IMR-90 (cell line): ENCODE data around the gene SLC4A8. TPM values are rescaled to one million over a fixed set of nuclear protein-coding genes. Genes with fewer than 3 reads are reported as not detected.
A peak's percentile ranks its signal among the peaks of the same experiment; 100 is the strongest.

Experiments used
- ATAC-seq: fragments of 200-7000 bp; cut with Tn5 transposase; 2 replicates; pipeline ENCODE4 v1.9.1; 2020; ENCODE audit warnings: low read depth, mild to moderate bottlenecking, moderate library complexity
- BruUV-seq: library from RNA; stranded (reverse); fragments of 400-500 nt; replicated peaks from 2 replicates; lab custom pipeline; 2021; lab: Mats Ljungman, UMichigan
- CTCF ChIA-PET: fragments of 300-600 bp; formaldehyde crosslinking; extraction: SDS; loops from one replicate; lab custom pipeline; 2021; ENCODE audit warnings: antibody characterized with exemption; lab: Yijun Ruan, JAX
- POLR2A ChIA-PET: fragments of 300-600 bp; sonication (Branson Sonifier 250); formaldehyde crosslinking; loops from one replicate; lab custom pipeline; 2022; ENCODE audit warnings: antibody characterized with exemption; ENCODE audit not compliant: unreplicated experiment; lab: Charles Lee
- DNase-seq: peaks from one replicate; pipeline ENCODE4 v3.0.0; 2013
- H2AFZ ChIP-seq: replicated peaks from 2 replicates; pipeline ENCODE3; 2013; ENCODE audit warnings: low read length, mild to moderate bottlenecking; ENCODE audit not compliant: poor library complexity
- H2AK5ac ChIP-seq: 2 replicates; pipeline ENCODE4 v1.6.1; 2013; ENCODE audit warnings: low read depth, low read length, inconsistent platforms
- H2AK9ac ChIP-seq: replicated peaks from 2 replicates; pipeline ENCODE3; 2013; ENCODE audit warnings: mild to moderate bottlenecking, low read depth, low read length, moderate library complexity; ENCODE audit not compliant: poor library complexity
- H2BK120ac ChIP-seq: 2 replicates; pipeline ENCODE4 v1.6.1; 2013; ENCODE audit warnings: low read depth, low read length, inconsistent platforms
- H2BK15ac ChIP-seq: 3 replicates; pipeline ENCODE4 v1.6.1; 2013; ENCODE audit warnings: low read depth, low read length, inconsistent platforms
- H2BK20ac ChIP-seq: 2 replicates; pipeline ENCODE4 v1.6.1; 2013; ENCODE audit warnings: low read depth, mild to moderate bottlenecking, inconsistent platforms, low read length, moderate library complexity
- H2BK5ac ChIP-seq: 2 replicates; pipeline ENCODE4 v1.6.1; 2013; ENCODE audit warnings: mild to moderate bottlenecking, low read depth, low read length, inconsistent platforms; ENCODE audit not compliant: poor library complexity, severe bottlenecking
- H3K14ac ChIP-seq: replicated peaks from 2 replicates; pipeline ENCODE4 v1.6.1; 2013; ENCODE audit warnings: low read depth, low read length, inconsistent platforms
- H3K18ac ChIP-seq: 2 replicates; pipeline ENCODE4 v1.6.1; 2013; ENCODE audit warnings: low read depth, low read length, control low read depth
- H3K23ac ChIP-seq: 2 replicates; pipeline ENCODE4 v1.6.1; 2013; ENCODE audit warnings: low read depth, low read length, inconsistent platforms
- H3K27ac ChIP-seq: 2 replicates; pipeline ENCODE4 v1.5.1; 2013; ENCODE audit warnings: mild to moderate bottlenecking, control low read depth, low read length; ENCODE audit not compliant: insufficient read depth
- H3K27me3 ChIP-seq: 2 replicates; pipeline ENCODE4 v1.6.1; 2013; ENCODE audit warnings: low read length; ENCODE audit not compliant: control insufficient read depth, insufficient read depth
- H3K36me3 ChIP-seq: 2 replicates; pipeline ENCODE4 v1.6.1; 2013; ENCODE audit warnings: low read length, mixed read lengths; ENCODE audit not compliant: control insufficient read depth, insufficient read depth
- H3K4ac ChIP-seq: 2 replicates; pipeline ENCODE4 v1.6.1; 2013; ENCODE audit warnings: low read depth, low read length, inconsistent platforms
- H3K4me1 ChIP-seq: 2 replicates; pipeline ENCODE4 v1.6.1; 2013; ENCODE audit warnings: low read length, mixed read lengths; ENCODE audit not compliant: control insufficient read depth, insufficient read depth
- H3K4me2 ChIP-seq: 2 replicates; pipeline ENCODE4 v1.6.1; 2013; ENCODE audit warnings: low read depth, mild to moderate bottlenecking, control low read depth, low read length, moderate library complexity
- H3K4me3 ChIP-seq: 2 replicates; pipeline ENCODE4 v1.5.1; 2013; ENCODE audit warnings: low read depth, mild to moderate bottlenecking, control low read depth, low read length, moderate library complexity; ENCODE audit not compliant: insufficient read depth
- H3K56ac ChIP-seq: 2 replicates; pipeline ENCODE4 v1.6.1; 2013; ENCODE audit warnings: low read length, inconsistent platforms; ENCODE audit not compliant: insufficient read depth; ENCODE audit errors: extremely low read depth
- H3K79me1 ChIP-seq, 2 experiments: 2 replicates each; pipeline ENCODE4 v1.6.1; 2013; ENCODE audit warnings: low read length in 2 of 2, inconsistent platforms in 1 of 2, low read depth in 1 of 2
- H3K9ac ChIP-seq: 2 replicates; pipeline ENCODE4 v1.6.1; 2013; ENCODE audit warnings: low read depth, low read length, control low read depth
- H3K9me1 ChIP-seq: 2 replicates; pipeline ENCODE4 v1.6.1; 2013; ENCODE audit warnings: low read length, inconsistent platforms; ENCODE audit not compliant: insufficient read depth
- H3K9me3 ChIP-seq: 2 replicates; pipeline ENCODE4 v1.6.1; 2013; ENCODE audit warnings: low read length; ENCODE audit not compliant: control insufficient read depth, insufficient read depth
- H4K20me1 ChIP-seq: 2 replicates; pipeline ENCODE4 v1.6.1; 2013; ENCODE audit warnings: low read length, inconsistent platforms; ENCODE audit not compliant: insufficient read depth
- H4K5ac ChIP-seq: 2 replicates; pipeline ENCODE4 v1.6.1; 2013; ENCODE audit warnings: mild to moderate bottlenecking, low read depth, low read length, control low read depth
- H4K8ac ChIP-seq, 2 experiments: 2 replicates each; pipeline ENCODE4 v1.6.1; 2013; ENCODE audit warnings: low read depth in 2 of 2, low read length in 2 of 2, control low read depth in 1 of 2, inconsistent platforms in 1 of 2
- H4K91ac ChIP-seq: 2 replicates; pipeline ENCODE4 v1.6.1; 2013; ENCODE audit warnings: low read depth, low read length, inconsistent platforms; ENCODE audit not compliant: insufficient read depth
- RAD21 ChIP-seq: IDR thresholded peaks from 2 replicates; pipeline ENCODE4 v1.6.1; 2012; ENCODE audit warnings: low read length, improper control_type of control experiment
- RFX5 ChIP-seq: IDR thresholded peaks from 2 replicates; pipeline ENCODE4 v1.8.0; 2012; ENCODE audit warnings: low read depth, mild to moderate bottlenecking, low read length, moderate library complexity
- WGBS, 2 experiments: methylation state at CpG; one replicate each; pipeline versions ENCODE4 v1.1.5 to v1.1.7; 2013; ENCODE audit warnings: missing lambda C conversion rate in 2 of 2; ENCODE audit not compliant: insufficient read length in 1 of 2; ENCODE audit errors: extremely low coverage in 2 of 2; 5-methylcytosine and 5-hydroxymethylcytosine counted together
- dilution Hi-C: fragments of 300-500 bp; cut with HindIII; formaldehyde crosslinking; loops from one replicate; pipeline ENCODE4 v1.14.3; 2018; ENCODE audit warnings: low sequenced_read_pairs; ENCODE audit not compliant: unreplicated experiment
- in situ Hi-C: fragments of 300-500 bp; cut with MboI; formaldehyde crosslinking; loops from 3 replicates; pipeline ENCODE4 v1.14.3; 2019; ENCODE audit warnings: low sequenced_read_pairs, inconsistent platforms, mixed read lengths
- intact Hi-C: fragments of 100-400 bp; cut with micrococcal nuclease; formaldehyde crosslinking; loops from 2 replicates; pipeline ENCODE4 v1.10.0; 2022
- polyA plus RNA-seq, 3 experiments: library from polyadenylated mRNA; depleted of rRNA; stranded (reverse); fragments of >200 nt; gene quantifications; 2 replicates each; pipeline ENCODE4 v1.2.3, GENCODE V29; 2012; ENCODE audit warnings: low replicate concordance in 1 of 3
- total RNA-seq: library from RNA; depleted of rRNA; stranded (reverse); fragments of >200 nt; gene quantifications from 2 replicates; pipeline ENCODE4 v1.2.3, GENCODE V29; 2012

The SLC4A8 gene
- total and polyA plus RNA-seq, 2 of the 4 experiments (the other 2 are of a cell fraction) = 3.1 to 5.2 TPM

DNA sequence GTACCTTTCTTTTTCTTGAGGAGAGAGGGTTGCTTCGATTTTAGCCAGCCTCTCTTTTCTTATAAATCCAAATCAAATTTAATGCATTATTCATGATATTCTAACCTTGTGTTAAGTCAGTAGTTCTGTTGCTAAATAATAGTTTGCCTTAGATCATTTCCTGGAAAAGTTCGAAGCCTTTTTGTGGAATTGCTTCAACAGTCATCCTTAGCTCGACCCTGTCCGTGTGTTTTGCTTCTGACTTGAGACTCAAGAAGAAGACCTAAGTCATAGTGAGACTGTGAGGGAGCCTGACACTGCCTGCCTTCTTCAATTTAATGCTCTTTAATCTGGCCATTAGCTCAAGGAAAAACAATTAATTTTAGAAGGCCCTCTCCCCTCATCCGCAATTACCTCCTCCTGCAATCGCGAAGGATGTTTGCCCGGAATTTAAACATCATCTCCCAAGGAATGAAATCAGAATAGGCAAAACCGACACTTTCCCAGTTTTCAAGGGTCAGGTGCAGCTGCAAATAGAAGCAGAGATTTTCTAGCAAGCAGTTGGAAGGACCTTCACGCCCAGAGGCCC is 453 bp upstream of the SLC4A8 start:
- no peak for TF ChIP-seq RAD21
- TF ChIP-seq RFX5 = no peak
- intact Hi-C loops = loop anchor here (2.0 to 10.0 kb wide), 3 partner anchors 167 to 391 kb away; partner anchors contain the start of gene SCN8A
- H2BK15ac ChIP-seq = no peak overlapping the region
- peak overlapping the region; percentile 56 for H3K4me2 ChIP-seq
- H2AK5ac ChIP-seq = no peak overlapping the region
- H2BK5ac ChIP-seq = no peak overlapping the region
- no peak overlapping the region for H3K56ac ChIP-seq
- no peak overlapping the region for H2AK9ac ChIP-seq
- H3K4ac ChIP-seq = no peak overlapping the region
- H3K27ac ChIP-seq = no peak overlapping the region
- CTCF ChIA-PET = interaction anchor here (0.9 to 1.0 kb wide), 3 partner anchors 12 to 320 kb away, joined by 3 to 7 read pairs (median 4); no protein-coding TSS in a partner anchor
- no peak overlapping the region for H3K18ac ChIP-seq
- in situ Hi-C loops = loop anchor here (5.0 to 10.0 kb wide), 4 partner anchors 103 to 448 kb away; no protein-coding TSS in a partner anchor
- no peak overlapping the region for H3K14ac ChIP-seq
- no peak overlapping the region for H4K5ac ChIP-seq
- no peaks in the 10 kb centered on the region for H3K4me1 ChIP-seq
- H3K9me1 ChIP-seq = no peaks in the 10 kb centered on the region
- dilution Hi-C loops = no loop called here
- no peak overlapping the region for H2BK20ac ChIP-seq
- H4K8ac ChIP-seq = no peak overlapping the region
- POLR2A ChIA-PET = interaction anchor here (0.7 kb wide), 1 partner anchor 271 kb away, joined by 3 read pairs; no protein-coding TSS in a partner anchor
- WGBS, 2 experiments = 50% methylated on average over 2 of the region's 10 CpGs; no CpG with 5 or more reads in 1 of the 2 experiments
- H3K23ac ChIP-seq = no peak overlapping the region
- peak overlapping the region; percentile 100 for H2AFZ ChIP-seq
- H4K20me1 ChIP-seq = no peaks in the 10 kb centered on the region
- H3K9me3 ChIP-seq = no peaks in the 10 kb centered on the region
- H2BK120ac ChIP-seq = no peak overlapping the region
- BruUV-seq = no TSS peak
- no peaks in the 10 kb centered on the region for H3K27me3 ChIP-seq
- H3K4me3 ChIP-seq = peak overlapping the region; percentile 77; the same call in 1 of the 2 replicates
- H4K91ac ChIP-seq = no peak overlapping the region
- ATAC-seq (no peak), DNase-seq (no peak)
- H3K36me3 ChIP-seq = no peaks in the 10 kb centered on the region
- H3K9ac ChIP-seq = no peak overlapping the region
- H3K79me1 ChIP-seq = peaks cover 11 to 12% of the 10 kb centered on the region in 2 experiments; a peak in 2 of 4 replicates
